Testis (tissue), 3 donors: ENCODE measurements around the gene COL9A3. TPM values are rescaled to one million over a fixed set of nuclear protein-coding genes. Genes with fewer than 3 reads are reported as not detected.
"Not testable (repeated sequence)": the region's sequence is repeated elsewhere in the genome, so short reads cannot be mapped to it uniquely, and the experiment has no call there.

Experiments used
- DNase-seq: peaks from one replicate; pipeline ENCODE4 v3.0.0-alpha.2; 2019
- H3K27ac ChIP-seq, 2 donors: fragments of 200-600 bp; sonication (generic); one replicate each; pipeline ENCODE4 v1.5.1; 2019
- H3K27me3 ChIP-seq: fragments of 200-600 bp; sonication (generic); one replicate; pipeline ENCODE4 v1.5.1; 2019
- H3K36me3 ChIP-seq: fragments of 200-600 bp; sonication (generic); one replicate; pipeline ENCODE4 v1.5.1; 2017; ENCODE audit warnings: low read depth; ENCODE audit errors: missing control alignments
- H3K4me1 ChIP-seq: fragments of 200-600 bp; sonication (generic); one replicate; pipeline ENCODE4 v1.5.1; 2019
- H3K4me3 ChIP-seq, 2 donors: fragments of 200-600 bp; sonication (generic); one replicate each; pipeline ENCODE4 v1.5.1; 2017 to 2019
- H3K9me3 ChIP-seq: fragments of 200-600 bp; sonication (generic); one replicate; pipeline ENCODE4 v1.5.1; 2017
- CTCF ChIP-seq, 3 experiments: fragments of 450-650 bp in 2 of 3; fragments of 200-600 bp in 1 of 3; sonication (generic) in 1 of 3; IDR thresholded peaks; one replicate each; pipeline ENCODE4 v1.5.1; 2016 to 2019; ENCODE audit warnings: antibody characterized with exemption in 3 of 3, mild to moderate bottlenecking in 2 of 3, moderate library complexity in 1 of 3
- POLR2A ChIP-seq: fragments of 450-650 bp; IDR thresholded peaks from one replicate; pipeline ENCODE4 v1.6.1; 2017; ENCODE audit warnings: antibody characterized with exemption, mild to moderate bottlenecking, moderate library complexity
- WGBS, 2 donors: methylation state at CpG; one replicate each; pipeline ENCODE4 v1.1.5; 2018; 5-methylcytosine and 5-hydroxymethylcytosine counted together
- intact Hi-C: fragments of 100-400 bp; cut with DNase I; formaldehyde crosslinking; loops from one replicate; pipeline ENCODE4 v1.15.1; 2023; ENCODE audit warnings: low total_unique reads
- polyA plus RNA-seq: library from polyadenylated mRNA; stranded (reverse); fragments of 350-450 nt; fragmentation: Illumina TruSeq; extraction: RNeasy Lipid Tissue Mini Kit (QIAGEN cat#74804); gene quantifications from one replicate; pipeline ENCODE4 v1.2.3, GENCODE V29; 2014; ENCODE audit warnings: low read depth, low replicate concordance; ENCODE audit not compliant: insufficient read depth
- total RNA-seq, 2 donors: library from RNA; depleted of rRNA; stranded (reverse); fragments of >200 nt; gene quantifications; one replicate each; pipeline ENCODE4 v1.2.3, GENCODE V29; 2016

COL9A3 gene
- total and polyA plus RNA-seq, 3 donors from 2014 or later = 19.1 to 50.6 (median 21.3) TPM

- Histone ChIP-seq H3K27me3 (no peaks in the 10 kb centered on the region), H3K9me3 (no peaks in the 10 kb centered on the region), H3K36me3 (no peaks in the 10 kb centered on the region), H3K27ac (no peak overlapping the region), H3K4me1 (peaks cover 4% of the 10 kb centered on the region), H3K4me3 (no peak overlapping the region)
- DNase-seq = no peak
- TF ChIP-seq CTCF (IDR thresholded peaks at IDR 0.05) (no peak), POLR2A (no peak)
- intact Hi-C loops = no loop called here
- WGBS, 2 donors = 92 to 93% methylated on average over 16 of the region's 16 CpGs
Observed at GRCh38 chr20:62845416-62846160, 28.7 kb downstream of the COL9A3 start.

- WGBS, 2 donors = 92 to 96% methylated on average over 19 of the region's 19 CpGs
- intact Hi-C loops = no loop called here
Observed at GRCh38 chr20:62846166-62846890, 29.5 kb downstream of the COL9A3 start.

GRCh38 chr20:62848917-62849316 lies 32.1 kb downstream of the COL9A3 start:
- intact Hi-C loops, H3K4me1 ChIP-seq, H3K4me3 ChIP-seq, DNase-seq, H3K27me3 ChIP-seq, H3K27ac ChIP-seq, H3K9me3 ChIP-seq, H3K36me3 ChIP-seq: not testable (repeated sequence)
- 89 to 94% methylated on average over 7 of the region's 7 CpGs for WGBS, 2 donors

More at GRCh38 chr20:62846166-62846890, 29.5 kb downstream of the COL9A3 start:
- Histone ChIP-seq H3K36me3 (no peaks in the 10 kb centered on the region), H3K27ac (no peak overlapping the region), H3K4me3 (no peak overlapping the region), H3K9me3 (no peaks in the 10 kb centered on the region), H3K4me1 (peaks cover 4% of the 10 kb centered on the region), H3K27me3 (no peaks in the 10 kb centered on the region)
- TF ChIP-seq CTCF (IDR thresholded peaks at IDR 0.05) (no peak), POLR2A (no peak)
- no peak for DNase-seq

- TF ChIP-seq POLR2A (no peak), CTCF (IDR thresholded peaks at IDR 0.05) (no peak)
- Histone ChIP-seq H3K4me1 (peaks cover 4% of the 10 kb centered on the region), H3K27me3 (no peaks in the 10 kb centered on the region), H3K27ac (no peak overlapping the region), H3K9me3 (no peaks in the 10 kb centered on the region), H3K4me3 (no peak overlapping the region), H3K36me3 (no peaks in the 10 kb centered on the region)
- intact Hi-C loops = no loop called here
- no peak for DNase-seq
Observed at GRCh38 chr20:62849431-62849830, 32.6 kb downstream of the COL9A3 start.

GRCh38 chr20:62850333-62850974 lies 33.6 kb downstream of the COL9A3 start:
- H3K4me3 ChIP-seq = no peak overlapping the region
- H3K9me3 ChIP-seq = no peaks in the 10 kb centered on the region
- TF ChIP-seq POLR2A (no peak), CTCF (IDR thresholded peaks at IDR 0.05) (no peak)
- WGBS, 2 donors = 84 to 88% methylated on average over 22 of the region's 22 CpGs
- DNase-seq = no peak
- peaks cover 4% of the 10 kb centered on the region for H3K4me1 ChIP-seq
- H3K36me3 ChIP-seq = no peaks in the 10 kb centered on the region
- H3K27me3 ChIP-seq = no peaks in the 10 kb centered on the region
- no peak overlapping the region for H3K27ac ChIP-seq
- intact Hi-C loops = no loop called here
